Mammary microvascular endothelial cell (primary cell): ENCODE results near the gene AREL1. TPM values are rescaled to one million over a fixed set of nuclear protein-coding genes. Genes with fewer than 3 reads are reported as not detected.

Experiments
- total RNA-seq: library from RNA; depleted of rRNA; stranded (reverse); fragments of >200 nt; gene quantifications from 2 replicates; pipeline ENCODE4 v1.2.3, GENCODE V29; 2015

The AREL1 gene, protein sequence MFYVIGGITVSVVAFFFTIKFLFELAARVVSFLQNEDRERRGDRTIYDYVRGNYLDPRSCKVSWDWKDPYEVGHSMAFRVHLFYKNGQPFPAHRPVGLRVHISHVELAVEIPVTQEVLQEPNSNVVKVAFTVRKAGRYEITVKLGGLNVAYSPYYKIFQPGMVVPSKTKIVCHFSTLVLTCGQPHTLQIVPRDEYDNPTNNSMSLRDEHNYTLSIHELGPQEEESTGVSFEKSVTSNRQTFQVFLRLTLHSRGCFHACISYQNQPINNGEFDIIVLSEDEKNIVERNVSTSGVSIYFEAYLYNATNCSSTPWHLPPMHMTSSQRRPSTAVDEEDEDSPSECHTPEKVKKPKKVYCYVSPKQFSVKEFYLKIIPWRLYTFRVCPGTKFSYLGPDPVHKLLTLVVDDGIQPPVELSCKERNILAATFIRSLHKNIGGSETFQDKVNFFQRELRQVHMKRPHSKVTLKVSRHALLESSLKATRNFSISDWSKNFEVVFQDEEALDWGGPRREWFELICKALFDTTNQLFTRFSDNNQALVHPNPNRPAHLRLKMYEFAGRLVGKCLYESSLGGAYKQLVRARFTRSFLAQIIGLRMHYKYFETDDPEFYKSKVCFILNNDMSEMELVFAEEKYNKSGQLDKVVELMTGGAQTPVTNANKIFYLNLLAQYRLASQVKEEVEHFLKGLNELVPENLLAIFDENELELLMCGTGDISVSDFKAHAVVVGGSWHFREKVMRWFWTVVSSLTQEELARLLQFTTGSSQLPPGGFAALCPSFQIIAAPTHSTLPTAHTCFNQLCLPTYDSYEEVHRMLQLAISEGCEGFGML
- 16.8 and 24.5 TPM in 2 replicates for total RNA-seq

DNA sequence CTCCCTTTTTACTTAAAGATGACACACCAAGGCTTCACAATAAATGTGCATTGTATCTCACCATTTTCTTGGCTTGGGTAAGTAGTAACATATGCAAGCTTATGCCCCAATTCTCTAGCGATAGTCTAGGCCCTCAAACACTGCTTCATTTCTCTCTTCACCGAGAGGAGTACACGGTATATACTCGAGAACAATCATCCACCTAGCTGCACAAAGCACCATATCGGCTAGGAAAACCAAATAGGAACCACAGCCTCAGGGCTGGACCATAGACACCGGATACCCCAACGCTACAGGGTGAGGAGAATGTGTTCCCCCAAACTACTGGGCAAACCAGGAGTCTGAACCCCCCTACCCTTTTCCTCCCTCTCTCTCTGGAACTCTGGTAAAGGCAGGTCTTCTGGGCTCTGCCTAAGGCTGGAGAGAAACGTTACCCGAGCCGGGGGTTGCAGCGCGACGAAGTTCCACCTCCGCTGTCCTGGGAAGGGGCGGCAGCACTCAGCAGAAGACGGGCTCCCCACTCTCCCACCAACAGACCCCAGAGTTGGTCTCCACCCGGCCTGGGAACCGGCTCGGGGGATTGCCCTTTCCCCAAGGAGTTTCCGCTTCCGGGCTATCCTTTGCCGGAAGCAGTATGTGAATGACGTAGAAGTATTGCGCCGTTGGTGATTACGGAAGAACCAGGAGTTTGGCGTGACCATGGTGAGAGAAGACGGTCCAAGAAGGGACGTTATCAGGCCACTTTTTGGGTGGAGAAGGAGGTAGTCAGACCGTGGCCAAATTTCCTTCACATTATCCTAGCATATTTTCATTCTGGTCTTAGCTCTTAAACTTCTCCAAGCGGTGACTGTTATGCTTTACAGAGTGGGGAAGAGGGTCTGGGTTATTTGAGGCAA lies at the start of gene AREL1, which contains the start of gene FCF1:
Gene AREL1, minus strand, starts transcription at position 582 of the 896 bp plus-strand sequence. CDS start 27,465 bp downstream, outside the sequence.
Gene FCF1, plus strand, starts transcription at position 646 of the 896 bp plus-strand sequence. Its CDS starts 54 bp downstream, at position 700.

DNA sequence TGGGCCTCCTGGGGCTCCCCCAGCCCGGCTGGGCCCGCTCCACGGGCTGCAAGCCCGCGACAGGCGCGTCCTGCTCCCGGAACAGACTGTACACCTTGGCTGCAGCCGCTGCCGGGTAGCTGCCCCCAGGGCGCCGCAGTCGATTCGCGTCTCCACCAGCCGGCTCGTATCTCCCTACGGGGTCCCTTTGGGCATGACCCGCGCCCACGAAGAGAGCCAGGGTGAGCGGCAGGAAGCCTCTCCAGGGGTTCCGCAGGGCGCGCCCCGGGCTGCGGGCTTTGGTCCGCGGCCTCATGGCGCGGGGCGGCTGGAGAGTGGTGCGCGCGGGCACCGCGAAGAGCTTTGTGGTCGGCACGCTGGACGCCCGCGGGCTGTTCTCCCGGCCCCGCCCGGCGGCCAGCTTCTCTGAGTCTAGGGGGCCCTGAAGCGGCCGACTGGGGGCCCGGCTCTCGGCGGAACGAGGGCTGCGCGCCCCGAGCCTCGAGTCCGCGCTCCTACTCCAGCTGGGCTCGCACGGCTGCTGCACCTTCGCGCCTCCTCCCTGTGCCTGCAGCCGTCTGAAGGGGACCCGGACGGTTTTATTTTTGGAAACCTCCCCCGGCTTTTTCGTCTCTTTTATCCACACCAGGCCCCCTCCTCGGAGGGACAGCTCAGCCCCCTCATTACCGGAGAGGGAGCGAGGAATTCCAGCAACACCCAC lies 101.1 kb downstream of the AREL1 start, which contains the start of gene LTBP2:
Gene LTBP2, minus strand, starts transcription at position 588 of the 700 bp plus-strand sequence. Its CDS starts 293 bp downstream, at position 295.

Other genes starting within 250 kb of the AREL1 start
- 1,022 and 1,323 TPM in 2 replicates for gene NPC2, start 219.8 kb downstream of the AREL1 start, total RNA-seq
- 13.9 and 28.6 TPM in 2 replicates for gene ISCA2, start 219.3 kb downstream of the AREL1 start, total RNA-seq
- gene LTBP2, start 100.8 kb downstream of the AREL1 start, total RNA-seq = 137 and 138 TPM in 2 replicates
- 28.8 and 36.8 TPM in 2 replicates for gene FCF1, start 64 bp upstream of the AREL1 start, total RNA-seq
- 20.5 and 21.8 TPM in 2 replicates for gene YLPM1, start 50.2 kb upstream of the AREL1 start, total RNA-seq
- gene PROX2, start 163.1 kb upstream of the AREL1 start, total RNA-seq = not detected in 2 replicates
- 63.0 and 71.6 TPM in 2 replicates for gene DLST, start 168.8 kb upstream of the AREL1 start, total RNA-seq
- gene RPS6KL1, start 210.2 kb upstream of the AREL1 start, total RNA-seq = 11.1 and 14.0 TPM in 2 replicates
- 92.6 and 124 TPM in 2 replicates for gene PGF, start 242.5 kb upstream of the AREL1 start, total RNA-seq